Hematopoietic multipotent progenitor cell treated with erythropoietin and hydrocortisone succinate and interleukin-3 and kit ligand, for 15 days (in vitro differentiated cells): Measurements from ENCODE around the gene ACBD6.
A peak's percentile ranks its signal among the peaks of the same experiment; 100 is the strongest.

Source experiments
- DNase-seq: peaks from one replicate; pipeline ENCODE4 v3.0.0-alpha.2; 2015; ENCODE audit warnings: low spot score

The ACBD6 gene

GRCh38 chr1:180255536-180256340, 246.6 kb downstream of the ACBD6 start:
- no peak for DNase-seq

- no peak for DNase-seq
Measured at GRCh38 chr1:180254854-180255253, 247.5 kb downstream of the ACBD6 start.

GRCh38 chr1:180254496-180254819, 247.9 kb downstream of the ACBD6 start:
- no peak for DNase-seq

DNA sequence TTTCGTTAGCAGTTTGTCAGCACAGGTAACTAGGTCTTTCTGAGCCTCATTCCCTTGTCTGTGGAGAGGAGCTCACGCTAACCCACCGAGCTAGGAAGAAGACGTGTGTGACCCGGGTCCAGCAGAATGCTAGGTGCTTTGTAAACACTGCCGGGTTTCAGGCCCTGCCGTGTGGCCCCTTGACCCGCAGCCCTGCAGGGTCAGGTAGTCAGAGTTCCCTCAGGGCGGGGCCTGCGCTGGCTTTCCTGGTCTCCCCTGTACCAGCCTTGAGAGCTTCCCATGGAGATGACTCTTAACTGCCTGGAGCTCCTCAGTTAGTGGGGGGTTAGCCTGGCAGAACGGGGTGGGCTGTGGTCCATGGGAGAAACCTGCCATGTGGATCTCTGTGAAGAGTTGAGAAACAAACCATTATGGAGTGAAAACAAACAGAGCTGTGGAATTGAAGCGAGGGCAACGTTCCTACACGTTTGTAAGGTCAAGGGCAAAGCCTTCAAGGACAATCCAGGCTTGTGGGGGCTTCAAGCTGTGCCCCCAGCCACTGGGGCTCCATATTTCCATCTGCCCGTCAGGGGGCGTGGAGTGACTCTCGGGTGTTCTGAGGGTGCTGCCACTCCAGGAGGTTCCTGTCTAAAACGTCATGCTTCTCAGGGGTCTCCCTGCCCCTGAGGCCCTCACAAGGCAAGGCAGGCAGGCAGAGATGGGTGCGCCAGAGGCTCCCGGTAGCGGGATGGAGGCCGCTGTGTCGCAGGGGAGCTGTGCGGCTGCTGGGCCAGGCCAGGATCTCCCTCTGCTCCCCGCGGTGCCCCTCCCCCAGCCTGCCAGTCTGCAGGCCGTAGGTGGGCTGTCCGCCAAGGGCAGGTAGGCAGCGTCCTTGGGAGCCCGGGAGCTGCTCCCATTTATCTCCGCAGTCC, 248.5 kb downstream of the ACBD6 start:
- no peak for DNase-seq

- peak; percentile 54 for DNase-seq
Measured at GRCh38 chr1:180252638-180253536, 249.5 kb downstream of the ACBD6 start.

DNA sequence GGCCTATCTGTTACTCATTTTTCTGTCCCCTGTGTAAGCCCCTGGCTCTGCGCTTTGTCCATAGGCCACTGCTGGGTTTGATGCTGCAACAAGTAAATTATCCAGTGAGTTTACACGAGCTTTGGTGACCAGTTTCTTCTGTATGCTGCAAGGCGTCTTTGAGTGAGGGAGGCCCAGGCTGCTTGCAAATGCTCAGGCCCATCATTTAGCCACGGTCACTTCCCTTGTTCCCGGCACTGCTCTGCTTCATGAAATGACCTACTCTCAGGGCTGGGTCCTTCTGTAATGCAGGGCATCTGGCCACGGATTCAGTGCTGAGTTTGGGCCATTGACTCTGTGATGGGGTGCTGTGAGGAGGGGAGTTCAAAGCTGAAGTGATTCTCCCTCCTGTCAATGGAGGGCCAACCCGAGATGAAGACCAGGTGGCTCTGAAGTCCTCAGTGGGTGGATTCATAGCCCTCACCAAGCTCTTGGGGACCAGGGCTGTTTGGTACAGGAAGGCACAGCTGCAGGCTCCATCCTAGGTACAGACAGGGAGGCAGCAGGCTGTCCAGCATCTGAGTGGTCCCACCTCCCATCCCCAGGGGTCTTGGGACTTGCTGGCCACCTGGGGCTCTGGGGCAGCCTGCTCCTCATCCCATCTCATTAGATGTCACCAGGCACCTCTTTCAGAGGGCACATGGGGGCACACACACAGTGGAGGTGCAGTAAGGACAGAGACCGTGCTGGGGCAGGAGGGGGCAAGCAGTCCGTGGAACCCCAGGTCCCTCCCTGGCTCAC, 250.7 kb downstream of the ACBD6 start:
- DNase-seq, result no peak

DNA sequence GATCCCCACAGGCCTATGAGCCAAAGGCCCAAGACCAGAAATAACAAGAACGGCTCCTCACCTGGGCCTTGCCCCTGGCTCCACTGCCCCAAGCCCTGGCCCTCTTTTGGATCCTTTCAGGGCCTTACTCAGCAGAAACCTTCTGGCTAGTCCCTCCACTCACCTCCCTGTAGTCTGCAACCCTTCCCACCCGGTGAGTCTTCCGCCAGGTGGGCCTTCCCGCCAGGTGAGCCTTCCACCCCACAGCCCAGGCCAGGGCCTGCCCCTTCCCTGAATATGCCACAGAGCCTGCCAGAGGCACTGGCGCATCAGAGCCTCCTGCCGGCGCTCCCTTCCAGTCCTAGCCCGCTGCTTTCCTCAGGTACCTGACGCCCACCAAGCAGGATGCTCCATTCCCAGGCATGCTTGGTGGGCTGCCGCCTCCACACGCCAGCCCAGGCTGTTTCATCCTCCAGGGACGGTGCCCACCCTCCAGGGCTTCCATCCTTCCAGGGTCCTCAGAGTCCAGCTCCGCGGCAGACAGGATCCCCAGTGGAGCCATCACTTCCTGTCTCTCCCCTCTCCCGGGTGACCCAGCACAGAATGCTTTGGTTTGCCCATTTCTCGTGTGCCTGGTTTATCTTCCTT, 251.4 kb downstream of the ACBD6 start:
- no peak for DNase-seq

DNA sequence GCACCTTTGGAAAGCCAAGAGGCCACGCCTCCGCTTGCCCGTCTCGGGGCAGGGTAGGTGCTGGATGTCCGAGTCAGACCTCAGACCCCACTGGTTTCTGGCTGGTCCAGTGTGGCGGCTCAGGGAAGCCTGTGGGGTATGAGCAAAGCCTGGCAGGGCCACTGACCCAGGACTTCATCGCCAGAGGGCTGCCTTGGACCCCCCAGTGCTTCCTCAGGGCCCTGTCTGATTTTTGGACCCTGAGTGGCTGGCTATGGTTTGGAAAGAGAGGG, 251.9 kb downstream of the ACBD6 start:
- no peak for DNase-seq

GRCh38 chr1:180249725-180250498, 252.5 kb downstream of the ACBD6 start:
- no peak for DNase-seq

GRCh38 chr1:180248731-180249681, 253.4 kb downstream of the ACBD6 start:
- DNase-seq, result no peak

- no peak for DNase-seq
Measured at GRCh38 chr1:180248176-180248575, 254.2 kb downstream of the ACBD6 start.

GRCh38 chr1:180247580-180247979, 254.8 kb downstream of the ACBD6 start:
- DNase-seq, result no peak

- no peak for DNase-seq
Measured at GRCh38 chr1:180247061-180247460, 255.3 kb downstream of the ACBD6 start.

DNA sequence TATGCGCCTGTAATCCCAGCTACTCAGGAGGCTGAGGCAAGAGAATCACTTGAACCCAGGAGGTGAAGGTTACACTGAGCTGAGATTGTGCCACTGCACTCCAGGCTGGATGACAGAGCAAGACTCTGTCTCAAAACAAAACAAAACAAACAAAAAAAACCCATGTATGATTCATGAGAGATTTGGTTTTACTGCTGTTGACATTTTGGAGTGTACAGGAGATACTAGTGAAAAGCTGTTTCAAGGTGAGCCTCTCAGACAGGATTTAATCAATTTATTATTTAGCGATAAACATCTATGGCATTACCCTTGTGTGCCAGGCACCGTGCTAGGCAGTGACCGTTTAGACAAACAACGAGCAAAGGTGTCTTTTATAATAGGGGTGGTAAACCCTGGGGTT, 255.8 kb downstream of the ACBD6 start:
- DNase-seq, result no peak

- DNase-seq, result no peak
Measured at GRCh38 chr1:180244840-180245239, 257.5 kb downstream of the ACBD6 start.

DNA sequence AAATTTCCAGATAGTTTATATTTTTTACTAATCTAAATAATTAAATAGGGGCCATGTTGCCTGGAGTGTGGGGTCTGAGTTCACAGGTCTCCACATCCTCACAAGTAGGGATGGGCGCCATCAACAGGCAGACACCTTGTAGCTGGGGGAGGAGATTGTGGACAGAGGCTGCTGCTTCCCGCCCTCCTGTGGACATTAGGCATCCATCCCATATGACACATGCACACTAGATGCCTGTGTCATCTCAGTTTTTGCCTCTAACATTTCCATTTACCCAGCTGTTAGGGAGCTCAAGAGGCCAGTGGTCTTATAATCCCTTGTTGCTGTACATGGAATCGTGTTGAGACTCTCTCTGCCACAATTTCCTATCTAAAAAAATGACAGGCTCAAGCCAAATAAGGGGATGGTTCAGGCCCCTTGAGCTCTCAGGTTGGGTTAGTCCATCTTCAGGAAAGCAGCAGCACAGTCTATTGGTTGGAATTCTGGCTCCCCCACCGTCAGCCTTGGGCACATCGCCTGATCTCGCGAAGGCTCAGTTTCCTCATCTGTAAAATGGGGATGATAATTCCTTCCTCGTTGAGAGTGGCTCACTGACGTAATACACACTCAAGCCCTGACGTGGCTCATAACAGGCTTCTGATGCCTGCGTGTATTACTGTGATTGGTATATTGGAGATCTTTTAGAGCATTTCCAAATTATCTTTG, 258.7 kb downstream of the ACBD6 start:
- no peak for DNase-seq

- DNase-seq, result no peak
Measured at GRCh38 chr1:180241716-180242544, 260.4 kb downstream of the ACBD6 start.
